SK-N-DZ (cell line): Measurements from ENCODE around the gene MED16.
"Not testable (repeated sequence)": the region's sequence is repeated elsewhere in the genome, so short reads cannot be mapped to it uniquely, and the experiment has no call there.

Experiments
- DNase-seq: peaks from one replicate; pipeline ENCODE4 v3.0.0-alpha.2; 2015; ENCODE audit warnings: low spot score

The MED16 gene

DNA sequence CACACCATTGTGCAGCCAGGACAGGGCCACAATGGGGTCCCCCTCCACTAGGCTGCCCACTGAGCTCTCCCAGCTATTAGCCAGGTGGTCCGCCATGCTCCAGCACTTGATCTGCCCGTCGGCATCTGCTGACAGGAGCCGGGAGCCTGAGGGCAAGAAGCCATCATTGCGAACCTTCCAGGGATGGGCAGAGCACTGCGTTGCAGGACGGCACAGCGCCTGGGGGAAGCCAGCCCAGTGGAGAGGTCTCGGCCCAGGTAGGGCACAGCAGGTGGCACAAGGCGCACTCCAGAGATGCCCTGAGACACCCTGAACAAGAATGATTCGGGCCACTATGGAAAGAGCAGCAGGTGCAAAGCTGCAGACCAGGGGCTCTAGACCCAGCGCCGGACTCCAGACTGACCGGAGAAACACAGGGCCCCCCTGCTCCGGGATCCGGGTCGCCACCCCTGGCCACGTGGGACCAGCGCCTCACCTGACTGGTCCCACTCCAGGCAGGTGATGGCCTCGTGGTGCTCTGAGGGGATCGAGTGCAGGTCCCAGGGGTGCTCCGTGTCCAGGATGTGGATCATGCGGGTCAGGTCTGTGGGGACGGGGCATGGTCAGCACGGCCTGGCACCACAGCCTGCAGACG lies 3.2 kb downstream of the MED16 start:
- no peak for DNase-seq

- DNase-seq = no peak
Measured at GRCh38 chr19:888581-889385, 4.2 kb downstream of the MED16 start.

- no peak for DNase-seq
Measured at GRCh38 chr19:887599-887998, 5.4 kb downstream of the MED16 start.

DNA sequence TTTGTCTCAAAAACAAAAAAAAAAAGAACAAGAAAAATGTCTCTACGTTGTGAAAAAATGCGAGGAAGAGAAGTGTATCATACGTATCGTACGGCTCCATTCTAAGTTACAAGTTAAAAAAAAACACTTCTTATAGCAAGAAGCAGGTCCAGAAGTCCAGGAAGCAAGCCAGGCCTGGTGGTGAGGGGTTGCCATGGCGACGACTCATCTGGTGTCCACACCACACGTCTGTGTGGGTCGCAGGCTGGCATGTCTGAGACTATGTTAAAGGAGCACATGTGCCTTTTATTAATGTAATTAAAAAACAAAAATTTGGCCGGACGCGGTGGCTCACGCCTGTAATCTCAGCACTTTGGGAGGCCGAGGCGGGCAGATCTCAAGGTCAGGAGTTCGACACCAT lies 5.9 kb downstream of the MED16 start:
- DNase-seq = no peak

DNA sequence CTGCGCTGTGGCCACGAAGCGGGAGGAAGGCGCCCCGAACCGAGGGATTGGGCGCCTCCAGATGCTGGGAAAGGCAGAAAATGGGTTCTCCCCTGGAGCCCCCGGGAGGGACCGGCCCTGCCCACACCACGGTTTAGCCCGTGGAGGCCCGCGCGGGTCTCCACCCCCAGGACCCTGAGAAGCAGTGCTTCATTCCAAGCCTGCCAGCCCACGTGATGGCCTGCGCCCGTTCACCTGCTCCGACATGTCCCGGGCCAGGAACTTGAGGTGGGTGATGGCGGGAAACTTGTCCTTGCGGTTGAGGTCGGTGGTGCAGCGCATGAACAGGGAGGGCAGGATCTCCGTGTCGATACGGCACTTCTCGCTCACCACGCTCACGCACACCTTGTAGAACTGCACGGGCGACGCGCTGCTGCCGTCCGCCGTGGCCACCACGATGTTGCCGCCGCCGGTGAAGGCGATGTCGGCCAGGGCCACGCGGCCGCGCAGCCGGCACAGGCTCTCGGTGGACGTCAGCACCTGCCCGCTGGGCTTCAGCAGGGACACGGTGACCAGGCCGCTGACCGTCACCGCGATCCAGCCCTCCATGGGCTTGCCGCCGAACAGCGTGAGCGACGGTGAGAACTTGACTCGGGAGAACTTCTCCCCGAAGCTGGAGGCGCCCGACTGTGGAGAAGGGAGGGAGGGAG lies 7.3 kb downstream of the MED16 start:
- no peak for DNase-seq

DNA sequence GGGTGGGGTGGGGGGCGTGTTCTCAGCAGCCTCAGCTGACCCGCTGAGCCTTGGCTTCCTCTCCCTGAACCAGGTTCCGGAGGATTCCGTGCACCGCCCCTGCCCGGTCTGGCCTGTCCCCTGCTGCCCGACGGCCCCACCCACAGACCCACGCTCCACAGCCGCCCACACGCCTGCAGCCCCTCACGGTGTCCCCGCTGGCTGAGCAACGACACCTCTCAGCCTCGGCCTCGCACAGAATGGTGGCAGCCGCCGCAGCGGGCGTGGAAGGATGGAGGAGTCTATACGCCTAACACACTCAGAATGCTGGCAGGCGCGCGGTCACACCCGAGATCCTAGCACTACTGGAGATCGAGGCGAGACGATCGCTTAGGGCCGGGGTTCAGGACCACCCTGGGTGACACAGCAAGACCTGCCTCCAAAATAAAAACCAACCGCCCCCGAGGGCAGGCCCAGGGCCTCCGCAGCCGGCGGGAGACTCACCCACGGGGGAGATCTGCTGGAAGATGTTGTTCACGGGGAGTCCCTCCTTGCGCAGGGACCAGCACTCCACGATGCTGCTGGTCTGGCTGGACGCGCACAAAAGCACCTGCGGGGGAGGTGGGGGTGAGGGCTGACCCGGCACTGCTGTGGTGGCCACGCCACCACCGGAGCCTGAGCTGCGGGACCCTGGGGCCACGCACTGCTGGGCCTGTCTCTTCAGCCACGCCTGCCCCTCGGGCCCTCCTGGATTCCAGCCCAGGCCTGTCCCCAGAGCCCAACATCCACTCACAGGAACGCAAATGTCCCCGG lies 8.4 kb downstream of the MED16 start:
- DNase-seq = no peak

DNA sequence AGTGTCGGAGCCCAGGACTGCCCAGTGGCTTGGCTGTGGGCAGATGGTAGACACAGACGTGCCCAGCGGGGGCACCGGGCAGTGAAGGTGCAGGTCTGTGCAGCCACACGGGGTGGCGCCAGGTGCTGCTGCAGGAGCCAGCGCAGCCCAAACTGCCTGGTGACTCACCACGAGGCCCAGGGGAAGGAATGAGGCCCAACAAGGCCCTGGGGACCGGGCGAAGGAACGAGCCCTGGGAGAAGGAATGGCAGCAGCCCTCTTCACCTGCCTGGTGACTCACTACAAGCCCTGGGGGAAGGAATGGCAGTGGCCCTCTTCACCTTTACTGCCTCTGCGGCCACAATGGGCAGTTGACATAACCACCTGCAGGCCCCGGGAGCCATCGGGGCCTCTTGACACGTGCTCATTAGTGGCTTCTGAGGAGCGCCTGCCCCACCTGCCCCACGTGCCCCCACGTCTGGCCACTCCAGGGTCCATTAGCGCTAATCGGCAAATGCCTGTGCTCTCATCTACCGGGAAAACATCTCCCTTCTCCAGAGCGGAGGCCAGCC lies 9.3 kb downstream of the MED16 start:
- DNase-seq = no peak

DNA sequence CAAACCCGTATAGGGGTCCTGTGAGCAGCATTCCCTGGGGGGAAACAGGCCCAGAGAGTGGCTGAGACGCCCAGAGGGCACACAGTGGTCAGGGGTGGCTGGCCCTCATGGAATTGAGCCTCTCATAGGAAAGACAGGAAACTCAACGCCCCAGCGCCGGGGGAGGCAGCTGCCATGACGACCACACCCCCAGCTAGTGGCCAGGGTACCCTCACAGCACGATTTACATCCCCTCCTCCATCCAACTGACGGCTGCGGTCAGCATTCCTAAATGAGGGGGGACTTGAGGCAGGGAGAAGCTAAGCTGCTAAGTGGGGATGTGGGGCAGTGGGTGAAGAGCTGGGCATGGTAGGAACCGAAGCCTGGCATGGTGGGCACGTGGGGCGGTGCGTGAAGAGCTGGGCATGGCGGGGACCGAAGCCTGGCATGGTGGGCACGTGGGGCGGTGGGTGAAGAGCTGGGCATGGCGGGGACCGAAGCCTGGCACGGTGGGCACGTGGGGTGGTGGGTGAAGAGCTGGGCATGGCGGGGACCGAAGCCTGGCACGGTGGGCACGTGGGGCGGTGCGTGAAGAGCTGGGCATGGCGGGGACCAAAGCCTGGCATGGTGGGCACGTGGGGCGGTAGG lies 10.0 kb downstream of the MED16 start:
- no peak for DNase-seq

DNA sequence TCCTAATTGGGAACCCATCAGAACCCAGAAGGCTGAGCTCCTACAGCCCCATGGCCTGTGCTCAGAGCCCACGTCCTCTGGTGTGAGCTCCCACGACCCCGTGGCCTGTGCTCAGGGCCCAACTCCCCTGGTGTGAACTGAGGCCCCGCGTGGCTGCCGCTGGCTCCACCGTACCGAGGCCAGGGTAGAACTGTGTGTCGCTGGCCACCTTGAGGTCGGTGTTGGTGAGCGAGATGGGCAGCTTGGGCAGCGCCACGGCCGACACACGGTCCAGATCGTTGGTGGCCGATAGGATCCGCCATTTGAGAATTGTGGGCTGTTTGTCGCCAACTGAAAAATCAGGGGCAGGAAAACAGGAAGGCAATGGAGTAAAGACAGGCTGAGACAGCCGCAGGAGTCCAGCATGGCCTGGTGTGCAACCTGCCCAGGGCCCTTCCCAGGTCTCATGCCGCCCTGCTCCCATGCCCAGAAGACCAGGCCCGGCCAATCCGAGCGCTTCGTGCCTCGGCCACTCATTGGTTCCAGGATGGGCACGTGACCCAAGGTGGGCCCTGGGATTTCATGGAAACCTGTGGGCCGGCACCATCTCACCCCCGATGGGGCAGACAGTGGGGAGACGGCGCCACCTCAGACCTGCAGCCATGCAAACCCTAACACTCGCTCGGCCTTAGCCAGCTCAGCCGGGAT lies 11.5 kb downstream of the MED16 start:
- no peak for DNase-seq

- DNase-seq = no peak
Measured at GRCh38 chr19:879711-880438, 13.1 kb downstream of the MED16 start.

GRCh38 chr19:878751-879561 lies 14.0 kb downstream of the MED16 start:
- DNase-seq = not testable (repeated sequence)

- DNase-seq = not testable (repeated sequence)
Measured at GRCh38 chr19:877992-878660, 14.9 kb downstream of the MED16 start.

GRCh38 chr19:876780-877314 lies 16.1 kb downstream of the MED16 start:
- DNase-seq = no peak

- DNase-seq = no peak
Measured at GRCh38 chr19:876089-876488, 16.9 kb downstream of the MED16 start.

DNA sequence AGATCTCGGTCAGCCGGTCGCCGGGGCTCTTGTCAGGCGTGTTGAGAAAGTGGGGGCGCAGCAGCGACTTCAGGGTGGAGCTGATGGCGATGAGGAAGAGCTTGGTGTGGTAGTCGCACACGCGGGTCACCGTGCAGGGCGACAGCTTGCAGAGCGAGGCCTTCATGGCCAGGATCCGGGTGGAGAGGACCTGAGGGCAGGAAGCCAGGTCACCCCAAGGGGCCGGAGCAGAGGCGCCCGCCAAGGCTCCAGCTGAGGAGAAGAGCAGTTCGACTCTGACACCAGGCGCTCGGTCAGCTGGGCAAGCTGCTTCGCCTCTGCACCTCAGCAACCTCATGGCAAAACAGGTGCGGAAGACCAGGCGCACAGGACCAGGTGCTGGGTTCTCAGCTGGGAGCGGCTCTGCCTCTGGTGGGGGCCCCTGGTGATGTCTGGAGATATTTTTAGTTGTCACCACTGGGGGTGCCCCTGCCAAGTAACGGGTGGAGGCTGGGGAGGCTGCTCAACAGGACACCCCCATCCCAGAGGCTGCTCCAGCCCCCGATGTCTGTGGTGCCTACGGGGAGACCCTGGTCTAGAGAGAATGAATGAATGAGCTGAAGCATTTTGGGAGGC lies 17.6 kb downstream of the MED16 start:
- no peak for DNase-seq

GRCh38 chr19:873561-874041 lies 19.4 kb downstream of the MED16 start:
- no peak for DNase-seq

GRCh38 chr19:873084-873483 lies 19.9 kb downstream of the MED16 start:
- no peak for DNase-seq
